SK-N-SH treated with all-trans-retinoic acid at 6 μM for 48 hours (cell line): ENCODE results near the gene GRAMD1C.

Experiments
- CREB5 ChIP-seq: fragments of 250-450 bp; sonication (Bioruptor Pico); IDR thresholded peaks from 2 replicates; pipeline ENCODE4 v1.5.1; 2020; ENCODE audit warnings: low read depth, mild to moderate bottlenecking, moderate library complexity
- CSDC2 ChIP-seq: fragments of 250-450 bp; sonication (Bioruptor Pico); IDR thresholded peaks from 2 replicates; pipeline ENCODE4 v1.5.0; 2020; ENCODE audit warnings: mild to moderate bottlenecking, moderate library complexity
- CSRNP3 ChIP-seq: fragments of 250-450 bp; sonication (Bioruptor Pico); IDR thresholded peaks from 2 replicates; pipeline ENCODE4 v1.5.1; 2021; ENCODE audit warnings: mild to moderate bottlenecking, moderate library complexity
- PATZ1 ChIP-seq: fragments of 250-450 bp; sonication (Bioruptor Pico); IDR thresholded peaks from 2 replicates; pipeline ENCODE4 v1.8.0; 2020; ENCODE audit warnings: mild to moderate bottlenecking, moderate library complexity, borderline replicate concordance
- POU6F1 ChIP-seq: fragments of 250-450 bp; sonication (Bioruptor Pico); IDR thresholded peaks from 2 replicates; pipeline ENCODE4 v1.8.0; 2021; ENCODE audit warnings: low read depth, mild to moderate bottlenecking, moderate library complexity, borderline replicate concordance
- RARB ChIP-seq: fragments of 250-450 bp; sonication (Bioruptor Pico); IDR thresholded peaks from 2 replicates; pipeline ENCODE4 v1.8.0; 2021; ENCODE audit warnings: mild to moderate bottlenecking, moderate library complexity
- SNAI2 ChIP-seq: fragments of 250-450 bp; sonication (Bioruptor Pico); IDR thresholded peaks from 2 replicates; pipeline ENCODE4 v1.5.0; 2020; ENCODE audit warnings: mild to moderate bottlenecking, moderate library complexity
- TOX ChIP-seq: fragments of 250-450 bp; sonication (Bioruptor Pico); IDR thresholded peaks from 2 replicates; pipeline ENCODE4 v1.8.0; 2021; ENCODE audit warnings: mild to moderate bottlenecking, moderate library complexity, borderline replicate concordance
- ZFP3 ChIP-seq: fragments of 250-450 bp; sonication (Bioruptor Pico); IDR thresholded peaks from 2 replicates; pipeline ENCODE4 v1.5.0; 2020; ENCODE audit warnings: mild to moderate bottlenecking, moderate library complexity
- ZFP30 ChIP-seq: fragments of 450-650 bp; formaldehyde crosslinking; IDR thresholded peaks from 2 replicates; pipeline ENCODE4 v1.5.0; 2022; ENCODE audit warnings: mild to moderate bottlenecking, moderate library complexity
- ZNF565 ChIP-seq: fragments of 450-650 bp; formaldehyde crosslinking; conservative IDR thresholded peaks from 2 replicates; pipeline ENCODE4 v1.5.0; 2020; ENCODE audit warnings: low read depth, mild to moderate bottlenecking, moderate library complexity
- TF ChIP-seq, protein P1 (sequence below): fragments of 250-450 bp; sonication (Bioruptor Pico); IDR thresholded peaks from 2 replicates; pipeline ENCODE4 v1.5.0; 2020; ENCODE audit warnings: mild to moderate bottlenecking, moderate library complexity

DNA sequence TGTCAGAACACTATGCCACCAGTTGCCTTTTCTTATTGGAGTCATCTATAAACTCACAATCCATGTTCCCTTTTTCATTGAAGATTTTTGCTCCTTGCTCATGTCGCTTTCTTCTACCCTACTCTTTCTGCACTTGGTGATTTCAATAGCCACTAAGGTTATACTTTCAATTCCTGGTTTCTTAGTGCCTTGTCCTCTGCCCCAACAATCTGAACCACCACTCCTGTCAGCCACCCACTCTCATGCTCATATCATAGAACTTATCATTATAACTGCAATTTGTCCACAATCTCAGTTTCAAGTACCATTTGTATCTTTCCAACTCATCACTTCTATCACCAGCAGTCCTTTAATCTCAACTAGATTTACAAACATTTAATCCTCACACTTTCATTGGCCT is 10.0 kb upstream of the GRAMD1C start:
- TF ChIP-seq, protein P1, sequence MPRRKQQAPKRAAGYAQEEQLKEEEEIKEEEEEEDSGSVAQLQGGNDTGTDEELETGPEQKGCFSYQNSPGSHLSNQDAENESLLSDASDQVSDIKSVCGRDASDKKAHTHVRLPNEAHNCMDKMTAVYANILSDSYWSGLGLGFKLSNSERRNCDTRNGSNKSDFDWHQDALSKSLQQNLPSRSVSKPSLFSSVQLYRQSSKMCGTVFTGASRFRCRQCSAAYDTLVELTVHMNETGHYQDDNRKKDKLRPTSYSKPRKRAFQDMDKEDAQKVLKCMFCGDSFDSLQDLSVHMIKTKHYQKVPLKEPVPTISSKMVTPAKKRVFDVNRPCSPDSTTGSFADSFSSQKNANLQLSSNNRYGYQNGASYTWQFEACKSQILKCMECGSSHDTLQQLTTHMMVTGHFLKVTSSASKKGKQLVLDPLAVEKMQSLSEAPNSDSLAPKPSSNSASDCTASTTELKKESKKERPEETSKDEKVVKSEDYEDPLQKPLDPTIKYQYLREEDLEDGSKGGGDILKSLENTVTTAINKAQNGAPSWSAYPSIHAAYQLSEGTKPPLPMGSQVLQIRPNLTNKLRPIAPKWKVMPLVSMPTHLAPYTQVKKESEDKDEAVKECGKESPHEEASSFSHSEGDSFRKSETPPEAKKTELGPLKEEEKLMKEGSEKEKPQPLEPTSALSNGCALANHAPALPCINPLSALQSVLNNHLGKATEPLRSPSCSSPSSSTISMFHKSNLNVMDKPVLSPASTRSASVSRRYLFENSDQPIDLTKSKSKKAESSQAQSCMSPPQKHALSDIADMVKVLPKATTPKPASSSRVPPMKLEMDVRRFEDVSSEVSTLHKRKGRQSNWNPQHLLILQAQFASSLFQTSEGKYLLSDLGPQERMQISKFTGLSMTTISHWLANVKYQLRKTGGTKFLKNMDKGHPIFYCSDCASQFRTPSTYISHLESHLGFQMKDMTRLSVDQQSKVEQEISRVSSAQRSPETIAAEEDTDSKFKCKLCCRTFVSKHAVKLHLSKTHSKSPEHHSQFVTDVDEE (CRISPR knock-in tag), result no peak
- no peak for TF ChIP-seq CREB5 (CRISPR knock-in tag)
- TF ChIP-seq TOX (CRISPR knock-in tag), result no peak
- TF ChIP-seq SNAI2 (CRISPR knock-in tag), result no peak
- TF ChIP-seq CSRNP3 (CRISPR knock-in tag), result no peak
- no peak for TF ChIP-seq PATZ1
- no peak for TF ChIP-seq CSDC2 (CRISPR knock-in tag)
- TF ChIP-seq POU6F1 (CRISPR knock-in tag), result no peak
- TF ChIP-seq ZFP3, result no peak
- TF ChIP-seq RARB (CRISPR knock-in tag), result no peak
- TF ChIP-seq ZNF565, result no peak
- no peak for TF ChIP-seq ZFP30 (CRISPR knock-in tag)
